ENCODE results near the gene SERPINH1.

SERPINH1 gene

GRCh38 chr11:75562048-75562835 is at the start of gene SERPINH1:
Gene SERPINH1 (plus strand): TSS chr11:75562253. CDS start chr11:75566350, 4,097 bp downstream.
- peak; percentile 84 to 88 for DNase-seq

- DNase-seq, result no peak
Measured at GRCh38 chr11:75513250-75513649, 48.8 kb upstream of the SERPINH1 start.

- DNase-seq, result no peak
Measured at GRCh38 chr11:75514596-75514995, 47.5 kb upstream of the SERPINH1 start.

- DNase-seq, result no peak
Measured at GRCh38 chr11:75516140-75516539, 45.9 kb upstream of the SERPINH1 start.

- DNase-seq, result no peak
Measured at GRCh38 chr11:75516886-75517285, 45.2 kb upstream of the SERPINH1 start.

- DNase-seq, result no peak
Measured at GRCh38 chr11:75518204-75518549, 43.9 kb upstream of the SERPINH1 start.

- DNase-seq, result no peak
Measured at GRCh38 chr11:75518771-75519653, 43.0 kb upstream of the SERPINH1 start.

- DNase-seq, result no peak
Measured at GRCh38 chr11:75520688-75521087, 41.4 kb upstream of the SERPINH1 start.

GRCh38 chr11:75522286-75523044 is 39.6 kb upstream of the SERPINH1 start:
- DNase-seq, result no peak

- DNase-seq, result no peak
Measured at GRCh38 chr11:75523189-75523588, 38.9 kb upstream of the SERPINH1 start.

GRCh38 chr11:75523811-75524664 is 38.0 kb upstream of the SERPINH1 start:
- DNase-seq, result no peak

- DNase-seq, result peak; percentile 29 to 37
Measured at GRCh38 chr11:75524665-75525432, 37.2 kb upstream of the SERPINH1 start.

GRCh38 chr11:75525433-75526191 is 36.4 kb upstream of the SERPINH1 start, which contains the start of gene GDPD5:
Gene GDPD5 (minus strand): TSS chr11:75525941. CDS start chr11:75477735, 48,206 bp downstream.
- peak; percentile 87 to 91 for DNase-seq

GRCh38 chr11:75526192-75526541 is 35.9 kb upstream of the SERPINH1 start:
- no peak for DNase-seq

- no peak for DNase-seq
Measured at GRCh38 chr11:75527130-75527529, 34.9 kb upstream of the SERPINH1 start.

- DNase-seq, result no peak
Measured at GRCh38 chr11:75527938-75528735, 33.9 kb upstream of the SERPINH1 start.

GRCh38 chr11:75530577-75530976 is 31.5 kb upstream of the SERPINH1 start:
- DNase-seq, result no peak

GRCh38 chr11:75531325-75531724 is 30.7 kb upstream of the SERPINH1 start:
- DNase-seq, result no peak

- peak; percentile 84 to 87 for DNase-seq
Measured at GRCh38 chr11:75532200-75533048, 29.6 kb upstream of the SERPINH1 start.

All from activated CD4-positive, alpha-beta T cell treated with anti-CD3 and anti-CD28 coated beads, Interleukin-2, amount 50 U/mL, for 48 hours (primary cell).